GM21825 (cell line): Measurements from ENCODE around the gene PIK3R2.
"Not testable (repeated sequence)": the region's sequence is repeated elsewhere in the genome, so short reads cannot be mapped to it uniquely, and the experiment has no call there.

ENCODE experiments used
- ATAC-seq: cut with Tn5 transposase; IDR thresholded peaks from one replicate; pipeline ENCODE4 v1.9.1; 2021; ENCODE audit warnings: mild to moderate bottlenecking, moderate library complexity; ENCODE audit not compliant: unreplicated experiment

The PIK3R2 gene

DNA sequence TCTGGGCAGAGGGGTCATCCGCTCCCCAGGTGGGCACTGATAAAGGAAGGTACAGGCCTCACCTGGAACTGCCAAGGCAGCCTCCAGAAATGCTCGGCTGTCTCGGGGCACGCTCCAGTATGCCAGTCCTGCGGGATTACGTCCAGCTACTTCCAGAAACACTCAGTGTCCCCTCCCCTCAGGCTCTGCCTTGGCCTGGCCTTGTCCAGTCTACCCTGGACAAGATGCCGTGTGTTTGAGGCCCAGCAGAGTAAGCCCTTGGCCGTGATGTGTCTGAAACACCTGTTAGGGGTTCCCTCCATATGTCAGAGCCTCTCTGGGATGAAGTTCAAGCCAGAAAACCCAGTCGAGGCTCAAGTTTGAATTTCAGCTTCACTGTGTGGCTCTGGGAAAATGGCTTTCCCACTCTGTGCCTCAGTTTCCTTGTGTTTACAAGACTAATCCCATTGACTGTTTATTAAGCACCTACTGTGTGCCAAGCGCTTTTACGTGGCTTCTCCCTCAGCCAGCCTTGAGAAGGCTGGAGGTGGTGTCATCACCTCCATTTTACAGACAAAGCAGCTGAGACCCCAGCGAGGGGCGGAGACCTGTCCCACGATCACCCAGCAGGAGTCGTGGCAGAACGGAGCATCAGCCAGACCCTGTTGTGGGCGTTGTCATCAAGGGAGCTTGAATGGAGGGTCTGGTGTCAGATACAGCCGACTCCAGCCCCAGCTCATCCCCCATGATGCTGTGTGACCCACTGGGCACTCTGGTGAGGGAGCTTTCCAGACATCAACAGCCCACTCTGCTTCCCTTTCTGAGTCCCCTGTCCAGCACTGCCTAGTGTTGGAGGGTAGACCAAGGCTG is 2.0 kb upstream of the PIK3R2 start:
- ATAC-seq = no peak

DNA sequence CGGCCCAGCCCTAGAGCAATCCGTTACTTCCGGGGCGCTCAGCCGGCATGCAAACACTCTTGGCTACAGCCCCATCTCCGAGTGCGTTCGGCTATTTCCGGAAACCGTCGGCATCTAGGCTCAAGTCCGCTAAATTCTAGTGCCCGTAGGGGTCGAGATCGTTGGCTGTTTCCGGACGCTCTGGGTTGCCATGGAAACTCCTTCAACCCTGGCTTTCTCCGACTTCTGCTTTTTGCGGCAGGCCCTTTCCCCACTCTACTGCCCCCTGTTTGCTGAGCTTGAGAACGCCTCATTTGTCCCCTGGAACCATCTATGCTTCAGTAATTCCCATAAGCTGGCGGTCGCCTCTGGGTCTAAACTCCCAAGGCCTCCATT is 534 bp upstream of the PIK3R2 start:
- peak; percentile 61 for ATAC-seq

DNA sequence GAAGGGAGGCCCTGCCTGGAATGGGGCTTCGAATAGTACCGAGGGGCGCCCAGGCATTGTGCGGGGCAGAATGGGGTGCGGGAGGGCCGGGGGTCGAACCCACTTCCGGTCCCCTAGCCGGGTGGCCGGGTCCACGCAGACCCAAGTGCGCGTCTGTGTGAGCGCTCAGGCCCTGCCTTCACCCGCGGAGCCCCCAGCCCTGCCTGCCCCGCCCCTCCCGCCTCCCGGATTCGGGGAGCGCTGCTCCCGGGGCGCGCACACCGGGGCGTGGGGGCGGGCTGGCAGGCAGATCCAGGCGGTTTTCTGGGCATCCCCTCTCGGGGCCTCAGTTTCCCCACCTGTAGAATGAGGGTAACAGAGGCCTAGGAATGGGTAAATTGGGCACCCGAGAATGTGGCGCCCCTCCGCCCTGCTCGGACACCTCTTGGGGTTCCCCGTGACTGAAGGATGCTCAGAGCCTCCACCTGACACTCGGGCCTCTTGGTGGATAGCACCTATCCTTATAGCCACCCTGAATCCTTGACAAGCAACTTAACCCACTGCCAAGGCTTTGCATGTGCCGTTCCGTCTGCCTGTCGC is 682 bp downstream of the PIK3R2 start:
- ATAC-seq = no peak

DNA sequence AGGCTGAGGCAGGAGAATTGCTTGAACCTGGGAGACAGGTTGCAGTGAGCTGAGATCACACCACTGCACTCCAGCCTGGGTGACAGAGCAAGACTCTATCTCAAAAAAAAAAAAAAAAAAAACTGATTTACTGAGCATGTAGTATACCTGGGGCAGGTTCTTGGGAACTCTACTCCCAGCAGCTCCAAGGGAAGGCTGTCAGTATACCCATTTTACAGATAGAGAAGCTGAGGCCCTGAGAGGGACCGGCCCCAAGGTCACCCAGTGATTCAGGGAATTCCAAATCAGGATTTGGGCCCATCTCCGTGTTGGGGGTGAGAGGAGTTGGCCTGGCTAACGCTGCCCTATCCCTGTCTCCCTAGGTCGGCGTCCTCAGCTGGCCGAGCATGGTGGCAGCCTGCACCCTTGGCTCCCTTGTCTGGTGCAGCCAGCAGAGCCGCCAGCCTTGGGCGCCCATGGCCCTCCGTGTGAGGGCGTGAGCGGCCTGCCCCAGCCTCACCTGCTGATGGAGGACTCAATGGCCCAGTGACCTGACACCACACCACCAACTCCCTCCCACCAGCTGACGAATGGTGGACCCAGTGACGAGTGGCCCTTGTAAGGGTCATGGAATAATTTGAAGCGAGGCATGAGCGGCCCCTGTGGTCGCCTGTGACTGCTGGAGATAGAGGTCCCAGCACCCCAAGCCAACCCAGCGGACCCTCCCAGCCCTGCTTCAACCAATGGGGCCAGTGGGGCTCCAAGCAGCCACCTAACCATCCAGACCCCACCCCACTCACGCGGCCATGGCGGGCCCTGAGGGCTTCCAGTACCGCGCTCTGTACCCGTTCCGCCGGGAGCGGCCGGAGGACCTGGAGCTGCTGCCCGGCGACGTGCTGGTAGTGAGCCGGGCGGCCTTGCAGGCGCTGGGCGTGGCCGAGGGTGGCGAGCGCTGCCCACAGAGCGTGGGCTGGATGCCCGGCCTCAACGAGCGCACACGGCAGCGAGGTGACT is 2.4 kb downstream of the PIK3R2 start:
- no peak for ATAC-seq

DNA sequence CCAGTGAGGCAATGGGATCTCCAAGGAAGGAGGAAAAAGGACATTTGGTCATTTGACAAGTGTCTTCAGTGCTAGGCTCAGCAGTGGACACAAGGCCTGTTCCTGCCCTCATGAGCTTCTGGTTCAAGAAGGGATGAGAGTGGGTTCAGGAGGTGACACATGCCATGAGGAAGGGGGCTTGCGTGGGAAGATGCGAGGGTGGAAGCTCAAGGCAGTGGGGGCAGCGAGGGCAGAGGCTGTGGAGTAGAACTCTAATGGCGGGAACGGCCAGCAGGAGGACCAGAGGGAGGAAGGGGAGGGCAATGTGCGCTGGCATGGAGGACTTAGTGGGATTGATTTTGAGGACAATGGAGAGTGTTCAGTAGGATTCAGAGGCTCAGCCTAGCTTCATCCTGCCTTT is 3.3 kb downstream of the PIK3R2 start:
- no peak for ATAC-seq

DNA sequence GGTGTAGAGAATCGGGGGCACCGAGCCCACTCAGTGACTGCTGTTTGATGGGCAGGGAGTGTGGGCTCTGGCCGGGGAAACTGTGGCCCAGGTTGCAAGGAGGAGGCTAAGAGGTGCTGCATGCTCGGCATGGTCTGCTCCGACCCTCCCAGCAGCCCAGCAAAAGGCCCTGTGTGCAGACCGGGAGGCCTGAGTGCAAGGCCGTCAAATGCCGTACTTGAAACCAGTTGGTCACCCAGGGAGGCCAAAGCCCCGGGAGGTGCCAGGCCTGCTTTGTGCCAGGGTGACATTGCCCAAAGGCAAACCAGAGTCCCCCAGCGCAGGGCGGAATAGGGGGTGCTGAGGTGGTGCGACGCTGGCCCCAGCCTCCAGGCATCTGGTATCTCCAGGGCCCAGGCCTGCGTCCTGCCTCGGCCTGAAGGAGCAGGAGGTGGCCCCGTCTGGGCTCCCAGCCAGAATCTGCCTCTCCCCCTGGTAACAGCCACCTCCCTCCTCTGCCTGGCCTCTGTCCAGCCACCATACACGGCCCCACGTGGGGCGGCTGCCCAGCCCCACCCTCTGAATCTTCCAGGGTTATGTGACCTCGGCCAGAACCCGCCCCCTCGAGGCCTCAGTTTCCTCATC is 4.0 kb downstream of the PIK3R2 start:
- no peak for ATAC-seq

DNA sequence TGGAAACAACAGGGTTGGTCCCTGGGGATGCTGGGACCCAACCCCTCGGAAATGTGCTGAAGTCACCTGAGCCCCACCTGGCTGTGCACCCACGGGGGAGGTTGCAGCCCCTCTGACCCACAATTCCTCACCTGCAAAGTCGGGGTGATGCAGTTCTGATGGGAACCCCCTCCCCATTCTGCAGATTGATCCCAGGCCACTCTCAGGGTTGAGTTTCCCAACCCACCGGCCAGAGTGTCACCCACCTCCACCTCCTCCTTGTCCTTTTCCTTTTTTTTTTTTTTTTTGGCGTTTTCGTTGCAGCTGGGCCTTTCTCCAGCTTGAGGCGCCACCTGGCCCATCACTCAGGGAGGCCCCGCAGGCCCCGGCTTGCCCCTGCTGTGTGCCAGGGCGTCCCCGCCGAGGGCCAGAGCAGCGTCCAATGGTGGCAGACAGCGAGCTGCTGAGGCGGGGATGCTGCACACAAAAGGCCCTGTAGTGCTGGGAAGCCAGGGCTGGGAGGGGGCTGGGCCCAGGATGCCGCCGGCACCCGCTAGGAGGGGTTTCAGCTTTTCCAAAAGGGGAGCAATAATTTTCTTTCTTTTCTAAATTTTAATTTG is 4.6 kb downstream of the PIK3R2 start:
- no peak for ATAC-seq

DNA sequence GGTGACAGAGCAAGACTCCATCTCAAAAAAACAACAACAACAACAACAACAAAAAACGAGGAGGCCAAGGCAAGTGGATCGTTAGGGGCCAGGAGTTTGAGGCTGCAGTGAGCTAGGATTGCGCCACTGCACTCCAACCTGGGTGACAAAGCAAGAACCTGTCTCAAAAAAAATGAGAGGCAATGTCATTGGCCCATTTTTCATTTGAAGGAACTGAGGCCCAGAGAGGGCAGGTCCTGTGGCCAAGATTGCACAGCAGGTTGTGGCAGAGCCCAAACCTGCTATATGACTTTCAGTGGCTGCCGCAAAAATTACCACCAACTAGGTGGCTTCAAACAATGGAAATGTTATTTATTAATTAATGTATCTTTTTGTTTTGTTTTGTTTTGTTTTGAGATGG is 5.5 kb downstream of the PIK3R2 start:
- ATAC-seq = no peak

DNA sequence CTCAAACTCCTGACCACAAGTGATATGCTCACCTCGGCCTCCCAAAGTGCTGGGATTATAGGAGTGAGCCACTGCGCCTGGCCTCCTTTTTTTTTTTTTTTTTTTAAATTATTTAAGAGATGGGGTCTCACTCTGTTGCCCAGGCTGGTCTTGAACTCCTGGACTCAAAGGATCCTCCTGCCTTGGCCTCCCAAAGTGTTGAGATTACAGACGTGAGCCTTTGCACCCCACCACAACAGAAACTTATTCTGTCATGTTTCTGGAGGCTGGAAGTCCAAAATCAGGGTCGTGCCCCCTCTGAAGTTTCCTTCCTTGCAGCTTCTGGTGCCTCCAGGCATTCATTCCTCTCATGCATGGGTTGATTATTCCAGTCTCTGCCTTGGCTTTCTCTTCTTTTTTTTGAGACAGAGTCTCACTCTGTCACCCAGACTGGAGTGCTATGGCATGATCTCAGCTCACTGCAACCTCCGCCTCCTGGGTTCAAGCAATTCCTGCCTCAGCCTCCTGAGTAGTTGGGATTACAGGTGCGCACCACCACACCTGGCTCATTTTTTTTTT is 6.2 kb downstream of the PIK3R2 start:
- ATAC-seq = not testable (repeated sequence)

DNA sequence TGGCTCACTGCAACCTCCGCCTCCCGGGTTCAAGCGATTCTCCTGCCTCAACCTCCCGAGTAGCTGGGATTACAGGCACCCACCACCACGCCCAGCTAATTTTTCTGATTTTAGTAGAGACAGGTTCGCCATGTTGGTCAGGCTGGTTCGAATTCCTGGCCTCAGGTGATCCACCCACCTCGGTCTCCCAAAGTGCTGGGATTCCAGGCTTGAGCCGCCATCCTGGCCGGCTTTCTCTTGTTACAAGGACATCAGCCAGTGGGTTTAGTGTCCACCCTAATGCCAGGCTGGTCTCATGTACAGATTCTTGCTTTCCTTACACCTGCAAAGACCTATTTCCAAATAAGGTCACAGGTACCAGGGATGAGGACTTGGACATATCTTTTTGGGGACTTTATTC is 6.8 kb downstream of the PIK3R2 start:
- no peak for ATAC-seq

DNA sequence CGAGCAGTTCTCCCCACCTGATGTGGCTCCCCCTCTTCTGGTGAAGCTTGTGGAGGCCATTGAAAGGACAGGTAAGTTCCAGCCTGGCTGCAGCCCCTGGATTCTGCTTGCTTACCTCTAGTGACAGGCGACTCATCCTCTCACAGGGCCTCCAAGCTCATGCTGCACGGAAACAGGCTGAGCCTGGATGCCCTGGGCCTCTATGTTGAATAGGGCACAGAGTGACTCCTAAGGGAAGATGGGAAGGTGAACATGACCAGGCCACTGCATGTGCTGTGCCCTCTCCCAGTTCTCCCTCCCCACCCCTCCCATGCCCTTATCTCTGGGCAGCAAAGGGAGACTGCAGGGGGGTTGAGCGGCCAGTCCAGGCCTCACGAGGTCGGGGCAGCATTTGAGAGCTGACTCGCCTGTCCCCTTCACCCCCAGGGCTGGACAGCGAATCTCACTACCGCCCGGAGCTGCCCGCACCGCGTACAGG is 7.6 kb downstream of the PIK3R2 start:
- ATAC-seq = no peak

DNA sequence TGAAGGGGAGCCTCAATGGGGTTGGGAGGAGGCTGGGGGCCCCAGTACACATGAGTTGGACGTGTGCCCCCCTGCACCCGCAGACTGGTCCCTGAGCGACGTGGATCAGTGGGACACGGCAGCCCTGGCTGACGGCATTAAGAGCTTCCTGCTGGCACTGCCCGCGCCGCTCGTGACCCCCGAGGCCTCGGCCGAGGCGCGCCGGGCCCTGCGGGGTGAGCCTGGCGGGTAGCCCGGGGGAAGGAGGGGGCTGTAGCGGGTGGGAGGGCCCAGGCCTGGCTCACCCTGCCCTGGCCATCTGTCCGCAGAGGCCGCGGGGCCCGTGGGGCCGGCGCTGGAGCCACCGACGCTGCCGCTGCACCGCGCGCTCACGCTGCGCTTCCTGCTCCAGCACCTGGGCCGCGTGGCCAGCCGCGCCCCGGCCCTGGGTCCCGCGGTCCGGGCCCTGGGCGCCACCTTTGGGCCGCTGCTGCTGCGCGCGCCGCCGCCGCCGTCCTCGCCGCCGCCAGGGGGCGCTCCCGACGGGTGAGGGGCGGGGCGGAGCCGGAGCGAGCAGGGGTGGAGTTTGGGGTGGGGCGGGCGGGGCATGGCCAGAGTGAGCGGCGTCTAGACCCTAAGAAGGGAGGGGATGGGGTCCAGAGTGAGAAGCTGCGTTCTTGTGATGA is 8.1 kb downstream of the PIK3R2 start:
- ATAC-seq = peak; percentile 55

DNA sequence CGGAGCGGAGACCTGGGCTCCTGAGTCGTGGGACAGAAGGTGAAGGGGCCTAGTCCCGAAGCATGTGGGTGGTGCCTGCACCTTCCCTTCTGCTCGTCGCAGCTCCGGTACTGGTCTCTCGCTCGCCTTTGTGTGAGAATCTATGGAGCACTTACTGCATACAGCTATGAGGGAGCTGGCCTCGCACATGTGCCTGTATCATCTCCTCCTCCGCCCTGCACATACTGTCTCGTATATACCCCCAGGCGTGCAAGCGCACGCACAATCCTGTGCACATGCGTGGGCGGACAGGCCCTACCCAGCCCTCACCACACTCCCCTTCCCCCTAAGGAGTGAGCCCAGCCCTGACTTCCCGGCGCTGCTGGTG is 8.7 kb downstream of the PIK3R2 start:
- ATAC-seq = no peak

DNA sequence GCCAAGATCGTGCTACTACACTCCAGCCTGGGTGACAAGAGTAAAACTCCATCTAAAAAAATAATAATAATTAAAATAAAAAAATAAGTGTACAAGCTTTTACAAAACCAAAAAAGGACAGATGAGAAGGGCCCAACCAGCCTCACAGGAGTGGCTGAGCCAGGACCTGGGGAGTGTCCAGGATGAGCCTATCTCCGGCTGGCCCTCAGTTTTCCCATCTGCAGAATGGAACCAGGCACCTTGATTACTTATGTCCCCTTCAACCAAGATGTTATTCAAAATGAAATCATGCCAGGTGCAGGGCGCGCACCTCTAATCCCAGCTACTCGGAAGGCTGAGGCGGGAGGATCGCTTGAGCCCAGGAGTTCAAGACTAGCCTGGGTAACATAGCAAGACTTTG is 11.1 kb downstream of the PIK3R2 start:
- no peak for ATAC-seq

DNA sequence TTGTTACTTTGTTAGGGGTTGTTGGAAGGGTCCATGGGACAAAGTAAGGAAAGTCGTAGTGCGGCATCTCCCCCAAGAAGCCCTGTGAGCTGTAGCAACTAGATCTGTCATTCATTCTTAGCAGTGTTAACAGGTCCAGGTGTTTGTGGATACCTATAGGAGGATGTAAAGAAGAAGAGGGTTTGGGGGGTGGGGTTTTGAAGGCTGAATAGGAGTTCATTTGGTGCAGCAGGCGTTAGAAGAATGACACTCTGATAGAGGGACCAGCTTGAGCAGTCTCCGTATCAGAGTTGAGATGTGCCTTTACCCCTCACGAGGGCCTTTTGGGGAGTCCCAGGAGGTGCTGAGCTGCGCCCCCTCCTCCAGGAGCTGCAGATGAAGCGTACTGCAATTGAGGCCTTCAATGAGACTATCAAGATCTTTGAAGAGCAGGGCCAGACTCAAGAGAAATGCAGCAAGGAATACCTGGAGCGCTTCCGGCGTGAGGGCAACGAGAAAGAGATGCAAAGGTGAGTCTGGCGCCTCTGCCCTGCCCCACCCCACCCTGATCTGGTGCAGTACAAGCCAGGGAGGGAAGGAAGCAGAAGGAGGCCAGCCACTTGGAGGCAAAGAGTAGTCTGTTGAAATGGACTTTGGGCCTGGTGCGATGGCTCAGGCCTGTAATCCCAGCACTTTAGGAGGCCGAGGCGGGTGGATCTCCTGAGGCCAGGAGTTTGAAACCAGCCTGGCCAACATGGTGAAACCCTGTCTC is 13.0 kb downstream of the PIK3R2 start:
- ATAC-seq = no peak

DNA sequence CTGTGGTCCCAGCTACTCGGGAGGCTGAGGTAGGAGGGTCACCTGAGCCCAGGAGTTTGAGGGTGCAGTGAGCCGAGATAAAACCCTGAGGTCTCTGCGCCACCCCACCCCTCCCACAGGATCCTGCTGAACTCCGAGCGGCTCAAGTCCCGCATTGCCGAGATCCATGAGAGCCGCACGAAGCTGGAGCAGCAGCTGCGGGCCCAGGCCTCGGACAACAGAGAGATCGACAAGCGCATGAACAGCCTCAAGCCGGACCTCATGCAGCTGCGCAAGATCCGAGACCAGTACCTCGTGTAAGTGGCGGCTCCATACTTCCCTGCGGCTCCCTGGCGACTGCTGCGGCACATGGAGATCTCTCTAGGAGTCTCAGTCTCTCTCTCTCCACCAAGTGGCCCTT is 14.0 kb downstream of the PIK3R2 start:
- no peak for ATAC-seq

DNA sequence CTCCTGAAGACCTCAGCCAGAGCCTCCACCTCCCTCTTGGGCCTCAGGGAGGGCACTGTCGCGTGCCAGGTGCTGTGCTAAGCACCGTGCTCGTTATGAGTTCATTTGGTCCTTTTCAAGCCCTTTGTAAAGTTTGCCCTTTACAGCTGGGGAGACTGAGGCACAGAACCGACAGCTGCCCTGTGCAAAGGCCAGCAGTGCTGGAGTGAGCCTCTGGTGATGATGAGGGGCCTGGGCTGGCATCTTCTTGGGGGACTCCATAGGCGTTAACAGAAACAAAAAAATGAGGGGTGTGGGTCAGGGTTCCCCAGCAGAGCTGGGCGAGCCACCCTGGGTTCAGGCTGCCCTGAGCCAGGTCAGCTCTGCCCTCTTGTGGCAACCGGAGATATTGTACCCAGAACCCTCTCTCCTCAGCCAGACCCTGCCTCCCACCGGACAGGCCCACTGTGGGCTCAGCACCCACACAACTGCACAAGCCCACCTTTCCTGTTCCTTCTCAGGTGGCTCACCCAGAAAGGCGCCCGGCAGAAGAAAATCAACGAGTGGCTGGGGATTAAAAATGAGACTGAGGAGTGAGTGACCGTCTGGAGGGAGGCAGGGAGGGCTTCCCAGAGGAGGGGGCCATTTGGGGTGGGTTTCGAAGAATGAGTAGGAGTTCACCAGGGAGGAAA is 15.1 kb downstream of the PIK3R2 start:
- no peak for ATAC-seq

DNA sequence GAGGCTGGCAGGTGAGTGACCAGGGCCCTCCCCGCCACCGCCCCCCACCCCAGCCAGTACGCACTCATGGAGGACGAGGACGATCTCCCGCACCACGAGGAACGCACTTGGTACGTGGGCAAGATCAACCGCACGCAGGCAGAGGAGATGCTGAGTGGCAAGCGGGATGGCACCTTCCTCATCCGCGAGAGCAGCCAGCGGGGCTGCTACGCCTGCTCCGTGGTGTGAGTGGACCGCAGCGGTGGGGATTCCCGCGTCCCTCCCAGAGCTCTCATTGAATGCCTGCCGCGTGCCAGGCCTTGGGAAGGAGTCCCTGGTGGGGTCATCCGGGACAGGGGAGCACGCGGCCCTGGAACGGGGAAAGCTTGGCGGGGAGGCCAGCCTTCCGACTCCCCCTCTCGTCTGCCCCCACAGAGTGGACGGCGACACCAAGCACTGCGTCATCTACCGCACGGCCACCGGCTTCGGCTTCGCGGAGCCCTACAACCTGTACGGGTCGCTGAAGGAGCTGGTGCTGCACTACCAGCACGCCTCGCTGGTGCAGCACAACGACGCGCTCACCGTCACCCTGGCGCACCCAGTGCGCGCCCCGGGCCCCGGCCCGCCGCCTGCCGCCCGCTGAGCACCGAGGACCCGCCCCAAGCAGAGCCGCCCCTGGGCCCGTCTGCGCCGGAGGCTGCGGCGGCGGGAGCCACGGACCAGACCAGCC is 15.9 kb downstream of the PIK3R2 start:
- no peak for ATAC-seq
